HEK293 (cell line): Measurements from ENCODE around the gene ISYNA1.

Experiments used
- EGR2 ChIP-seq: fragments of 450-650 bp; formaldehyde crosslinking; IDR thresholded peaks from 2 replicates; pipeline ENCODE4 v1.5.1; 2016; ENCODE audit warnings: low read depth, missing biosample characterization, missing genetic modification characterization
- GLIS2 ChIP-seq: fragments of 450-650 bp; formaldehyde crosslinking; IDR thresholded peaks from 2 replicates; pipeline ENCODE4 v1.5.1; 2016; ENCODE audit warnings: missing biosample characterization, missing genetic modification characterization
- IKZF3 ChIP-seq: fragments of 450-650 bp; IDR thresholded peaks from 2 replicates; pipeline ENCODE4 v1.5.0; 2018; ENCODE audit warnings: missing biosample characterization, mild to moderate bottlenecking, missing genetic modification characterization, moderate library complexity
- OSR2 ChIP-seq: fragments of 450-650 bp; formaldehyde crosslinking; IDR thresholded peaks from 2 replicates; pipeline ENCODE4 v1.5.1; 2016; ENCODE audit warnings: missing biosample characterization, missing genetic modification characterization
- SCRT1 ChIP-seq: fragments of 450-650 bp; formaldehyde crosslinking; IDR thresholded peaks from 2 replicates; pipeline ENCODE4 v1.5.1; 2016; ENCODE audit warnings: missing biosample characterization, missing genetic modification characterization, borderline replicate concordance
- SP3 ChIP-seq: fragments of 450-650 bp; formaldehyde crosslinking; IDR thresholded peaks from 2 replicates; pipeline ENCODE4 v1.5.1; 2016; ENCODE audit warnings: missing biosample characterization, missing genetic modification characterization
- SP7 ChIP-seq: fragments of 450-650 bp; formaldehyde crosslinking; IDR thresholded peaks from 2 replicates; pipeline ENCODE4 v1.5.1; 2016; ENCODE audit warnings: missing biosample characterization, missing genetic modification characterization
- TCF7L2 ChIP-seq: IDR thresholded peaks from 2 replicates; pipeline ENCODE4 v1.6.1; 2011; ENCODE audit warnings: low read depth, mild to moderate bottlenecking, inconsistent platforms, low read length, moderate library complexity, borderline replicate concordance
- WT1 ChIP-seq: fragments of 450-650 bp; formaldehyde crosslinking; IDR thresholded peaks from 2 replicates; pipeline ENCODE4 v1.5.1; 2016; ENCODE audit warnings: missing biosample characterization, missing genetic modification characterization
- ZBTB6 ChIP-seq: fragments of 450-650 bp; formaldehyde crosslinking; IDR thresholded peaks from 2 replicates; pipeline ENCODE4 v1.5.1; 2017; ENCODE audit warnings: missing biosample characterization, missing genetic modification characterization
- ZFHX2 ChIP-seq: fragments of 450-650 bp; formaldehyde crosslinking; conservative IDR thresholded peaks from 2 replicates; pipeline ENCODE4 v1.5.1; 2016; ENCODE audit warnings: missing biosample characterization, missing genetic modification characterization
- ZIC2 ChIP-seq: fragments of 450-650 bp; formaldehyde crosslinking; IDR thresholded peaks from 2 replicates; pipeline ENCODE4 v1.5.1; 2016; ENCODE audit warnings: missing biosample characterization, missing genetic modification characterization
- ZNF10 ChIP-seq: fragments of 450-650 bp; formaldehyde crosslinking; IDR thresholded peaks from 2 replicates; pipeline ENCODE4 v1.5.1; 2017; ENCODE audit warnings: missing biosample characterization, missing genetic modification characterization
- ZNF121 ChIP-seq: fragments of 450-650 bp; formaldehyde crosslinking; IDR thresholded peaks from 2 replicates; pipeline ENCODE4 v1.5.1; 2016; ENCODE audit warnings: missing biosample characterization, missing genetic modification characterization
- ZNF140 ChIP-seq: fragments of 450-650 bp; formaldehyde crosslinking; IDR thresholded peaks from 2 replicates; pipeline ENCODE4 v1.5.1; 2016; ENCODE audit warnings: missing biosample characterization, missing genetic modification characterization
- ZNF184 ChIP-seq: fragments of 450-650 bp; IDR thresholded peaks from 2 replicates; pipeline ENCODE4 v1.5.1; 2018; ENCODE audit warnings: missing biosample characterization, mild to moderate bottlenecking, missing genetic modification characterization
- ZNF513 ChIP-seq: fragments of 450-650 bp; IDR thresholded peaks from 2 replicates; pipeline ENCODE4 v1.5.1; 2018; ENCODE audit warnings: missing biosample characterization, missing genetic modification characterization
- ZNF548 ChIP-seq: fragments of 450-650 bp; formaldehyde crosslinking; IDR thresholded peaks from 2 replicates; pipeline ENCODE4 v1.5.1; 2016; ENCODE audit warnings: missing biosample characterization, missing genetic modification characterization
- ZNF558 ChIP-seq: fragments of 450-650 bp; formaldehyde crosslinking; IDR thresholded peaks from 2 replicates; pipeline ENCODE4 v1.5.1; 2016; ENCODE audit warnings: missing biosample characterization, missing genetic modification characterization
- ZNF571 ChIP-seq: fragments of 450-650 bp; formaldehyde crosslinking; IDR thresholded peaks from 2 replicates; pipeline ENCODE4 v1.5.0; 2017; ENCODE audit warnings: missing biosample characterization, missing genetic modification characterization
- ZNF639 ChIP-seq: fragments of 450-650 bp; formaldehyde crosslinking; IDR thresholded peaks from 2 replicates; pipeline ENCODE4 v1.5.1; 2016; ENCODE audit warnings: missing biosample characterization, missing genetic modification characterization
- ZNF677 ChIP-seq: fragments of 450-650 bp; IDR thresholded peaks from 2 replicates; pipeline ENCODE4 v1.5.0; 2018; ENCODE audit warnings: missing biosample characterization, mild to moderate bottlenecking, missing genetic modification characterization, moderate library complexity
- ZNF692 ChIP-seq: fragments of 450-650 bp; formaldehyde crosslinking; IDR thresholded peaks from 2 replicates; pipeline ENCODE4 v1.5.1; 2016; ENCODE audit warnings: missing biosample characterization, missing genetic modification characterization
- ZNF76 ChIP-seq: fragments of 450-650 bp; formaldehyde crosslinking; IDR thresholded peaks from 2 replicates; pipeline ENCODE4; 2016; ENCODE audit warnings: low read depth, missing biosample characterization, missing genetic modification characterization, borderline replicate concordance
- ZSCAN18 ChIP-seq: fragments of 450-650 bp; formaldehyde crosslinking; IDR thresholded peaks from 2 replicates; pipeline ENCODE4 v1.5.1; 2016; ENCODE audit warnings: missing biosample characterization, missing genetic modification characterization
- ZSCAN23 ChIP-seq: fragments of 450-650 bp; formaldehyde crosslinking; IDR thresholded peaks from 2 replicates; pipeline ENCODE4 v1.5.1; 2016; ENCODE audit warnings: missing biosample characterization, missing genetic modification characterization
- TF ChIP-seq, protein P1 (sequence below): fragments of 450-650 bp; formaldehyde crosslinking; IDR thresholded peaks from 2 replicates; pipeline ENCODE4 v1.5.1; 2016; ENCODE audit warnings: missing biosample characterization, missing genetic modification characterization

Gene ISYNA1

GRCh38 chr19:18415178-18415867 lies 22.6 kb downstream of the ISYNA1 start (continued):
- TF ChIP-seq TCF7L2 = no peak
- peak; percentile 76 for TF ChIP-seq SP3
- peak; percentile 92 for TF ChIP-seq SP7 (tag by site-specific recombination)
- TF ChIP-seq ZNF121 (tag by site-specific recombination) = no peak
- no peak for TF ChIP-seq ZNF10 (tag by site-specific recombination)
- no peak for TF ChIP-seq ZNF571 (tag by site-specific recombination)
- no peak for TF ChIP-seq ZNF639 (tag by site-specific recombination)
- peak; percentile 96 for TF ChIP-seq ZNF513
- TF ChIP-seq SCRT1 = no peak
- no peak for TF ChIP-seq ZNF692 (tag by site-specific recombination)
- TF ChIP-seq, protein P1, sequence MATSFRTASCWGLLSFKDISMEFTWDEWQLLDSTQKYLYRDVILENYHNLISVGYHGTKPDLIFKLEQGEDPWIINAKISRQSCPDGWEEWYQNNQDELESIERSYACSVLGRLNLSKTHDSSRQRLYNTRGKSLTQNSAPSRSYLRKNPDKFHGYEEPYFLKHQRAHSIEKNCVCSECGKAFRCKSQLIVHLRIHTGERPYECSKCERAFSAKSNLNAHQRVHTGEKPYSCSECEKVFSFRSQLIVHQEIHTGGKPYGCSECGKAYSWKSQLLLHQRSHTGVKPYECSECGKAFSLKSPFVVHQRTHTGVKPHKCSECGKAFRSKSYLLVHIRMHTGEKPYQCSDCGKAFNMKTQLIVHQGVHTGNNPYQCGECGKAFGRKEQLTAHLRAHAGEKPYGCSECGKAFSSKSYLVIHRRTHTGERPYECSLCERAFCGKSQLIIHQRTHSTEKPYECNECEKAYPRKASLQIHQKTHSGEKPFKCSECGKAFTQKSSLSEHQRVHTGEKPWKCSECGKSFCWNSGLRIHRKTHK (tag by site-specific recombination) = no peak
- TF ChIP-seq ZBTB6 (tag by site-specific recombination) = no peak
- TF ChIP-seq ZNF677 (tag by site-specific recombination) = no peak
- no peak for TF ChIP-seq ZNF184 (tag by site-specific recombination)
- peak; percentile 58 for TF ChIP-seq GLIS2
- no peak for TF ChIP-seq OSR2 (tag by site-specific recombination)
- no peak for TF ChIP-seq ZNF548 (tag by site-specific recombination)
- peak; percentile 56; the same call in 1 of the 2 replicates for TF ChIP-seq IKZF3
- peak; percentile 50; the same call in 1 of the 2 replicates for TF ChIP-seq ZNF76 (tag by site-specific recombination)
- TF ChIP-seq ZFHX2 (tag by site-specific recombination) = peak; percentile 91
- TF ChIP-seq ZSCAN18 (tag by site-specific recombination) = no peak
- no peak for TF ChIP-seq ZSCAN23 (tag by site-specific recombination)
- peak; percentile 88 for TF ChIP-seq EGR2 (tag by site-specific recombination)
- TF ChIP-seq ZNF140 (tag by site-specific recombination) = no peak
- peak; percentile 95 for TF ChIP-seq ZIC2 (tag by site-specific recombination)
- no peak for TF ChIP-seq ZNF558
- peak; percentile 78 for TF ChIP-seq WT1 (tag by site-specific recombination)
